ENCODE measurements around the gene RGS12. TPM values are rescaled to one million over a fixed set of nuclear protein-coding genes. Genes with fewer than 3 reads are reported as not detected.
A peak's percentile ranks its signal among the peaks of the same experiment; 100 is the strongest.

The RGS12 gene
- total RNA-seq, 1 experiment from 2014 or later = 16.9 TPM

DNA sequence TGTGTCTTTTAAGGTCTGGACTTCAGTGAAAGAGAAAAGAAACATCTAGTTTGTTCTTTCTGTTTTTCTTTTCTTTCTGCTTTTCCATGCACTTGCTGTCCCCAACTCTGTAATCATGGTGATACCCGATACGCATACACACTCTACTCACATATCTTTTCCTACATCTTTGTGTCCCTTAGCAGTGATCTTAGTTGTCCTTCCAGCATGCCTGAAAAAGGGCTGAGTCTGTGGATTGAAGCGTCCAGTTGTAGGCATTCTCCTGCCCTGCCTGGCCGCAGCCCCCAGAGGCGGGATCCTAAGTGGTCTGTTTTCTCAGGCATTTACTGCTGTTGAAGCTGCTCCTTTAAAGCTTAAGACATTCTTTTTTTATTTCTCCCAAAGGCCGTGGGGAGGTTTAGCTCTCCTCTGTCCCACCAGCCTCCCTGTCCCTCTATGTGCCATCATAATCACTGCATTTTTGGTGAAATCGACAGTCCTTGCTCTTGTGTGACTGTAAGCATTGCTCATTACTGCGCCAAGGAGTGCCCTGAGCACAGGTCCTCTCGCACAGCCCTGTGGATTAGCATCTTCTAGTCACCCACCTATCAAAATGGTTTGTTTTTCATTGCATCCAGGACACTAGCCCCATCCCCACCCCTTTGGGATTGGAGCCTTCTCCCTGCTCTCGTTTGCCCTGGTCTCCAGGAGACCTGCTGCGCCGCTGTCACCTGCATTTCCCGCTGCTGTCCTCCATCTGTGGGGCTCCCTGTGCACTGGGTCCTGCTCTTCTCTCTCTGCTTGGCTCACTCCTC, 4.4 kb downstream of the RGS12 start:
- H3K36me3 Mint-ChIP-seq (ENCODE audit: insufficient read depth in 1 of 3, low read depth in 3 of 3) = no peaks in the 10 kb centered on the region; a peak in 1 of 7 replicates

More for the DNA sequence above, 4.4 kb downstream of the RGS12 start:
- no peak overlapping the region for H2BK120ac ChIP-seq (ENCODE audit: low read depth, low read length, poor library complexity, severe bottlenecking)
- no peaks in the 10 kb centered on the region for H3K79me2 ChIP-seq (ENCODE audit: insufficient read depth, low read length)
- H3K23ac ChIP-seq (ENCODE audit: insufficient read length, low read depth, low read length) = no peak overlapping the region
- peaks cover 2% of the 10 kb centered on the region; the same call in 1 of the 2 replicates for H3K27me3 Mint-ChIP-seq (ENCODE audit: low read depth)
- H2BK15ac ChIP-seq (ENCODE audit: low read depth, low read length) = no peak overlapping the region
- H3K79me1 ChIP-seq (ENCODE audit: insufficient read depth, low read depth, low read length, poor library complexity, severe bottlenecking) = no peaks in the 10 kb centered on the region
- H3K4me1 Mint-ChIP-seq = peaks cover 34 to 50% of the 10 kb centered on the region in 2 experiments
- no peak overlapping the region for H2BK12ac ChIP-seq (ENCODE audit: insufficient read length, low read depth, low read length)
- H3K9ac ChIP-seq (ENCODE audit: extremely low read depth, insufficient read length, low read length) = no peak overlapping the region
- H4K5ac ChIP-seq (ENCODE audit: insufficient read length, low read depth, low read length) = no peak overlapping the region
- no peak overlapping the region for H3K56ac ChIP-seq (ENCODE audit: insufficient read length, low read depth, low read length)
- H3K23me2 ChIP-seq (ENCODE audit: insufficient read length, low read depth, low read length, poor library complexity, severe bottlenecking) = peaks cover 6% of the 10 kb centered on the region
- H4K8ac ChIP-seq (replicated peaks; ENCODE audit: insufficient read length, low read depth, low read length) = no peak overlapping the region
- peaks cover 3% of the 10 kb centered on the region for H4K20me1 ChIP-seq (ENCODE audit: control insufficient read depth, insufficient read depth, insufficient read length)
- H3K9me3 ChIP-seq (ENCODE audit: control insufficient read depth, low read depth, low read length) = no peaks in the 10 kb centered on the region
- H2AK5ac ChIP-seq (ENCODE audit: insufficient read length, low read length) = no peak overlapping the region
- H3K4me1 ChIP-seq (ENCODE audit: insufficient read depth, low read length) = no peaks in the 10 kb centered on the region
- H2AFZ ChIP-seq (ENCODE audit: low read length) = no peak overlapping the region
- no peak overlapping the region for H3T11ph ChIP-seq (ENCODE audit: low read length)
- H4K91ac ChIP-seq (ENCODE audit: insufficient read length, low read depth, low read length) = no peak overlapping the region
- no peaks in the 10 kb centered on the region for H3K9me3 Mint-ChIP-seq
- peak overlapping the region in 1 of 3 experiments; percentile 12; a peak in 2 of 7 replicates for H3K27ac Mint-ChIP-seq
- H3K27me3 ChIP-seq (ENCODE audit: insufficient read depth, low read length) = no peaks in the 10 kb centered on the region
- no CpG with 5 or more reads among the region's 13 CpGs for WGBS (ENCODE audit: extremely low coverage, insufficient read length, low lambda C conversion rate)
- no peak for TF ChIP-seq CTCF (conservative IDR thresholded peaks at IDR 0.05)
- no peak overlapping the region for H3K27ac ChIP-seq (ENCODE audit: insufficient read length, low read depth, low read length)
- no peak overlapping the region for H3K18ac ChIP-seq (ENCODE audit: insufficient read length, low read depth, low read length)
- no peak overlapping the region for H2BK20ac ChIP-seq (ENCODE audit: low read depth, low read length, poor library complexity, severe bottlenecking)
- DNase-seq = peak; percentile 27
- H2BK5ac ChIP-seq (ENCODE audit: insufficient read length, low read length) = no peak overlapping the region
- H3K14ac ChIP-seq (ENCODE audit: insufficient read depth, low read length) = no peak overlapping the region
- H3K4ac ChIP-seq (ENCODE audit: low read depth, low read length) = no peak overlapping the region
- H3K4me2 ChIP-seq (ENCODE audit: insufficient read depth, insufficient read length, low read length) = no peak overlapping the region
- H3K4me3 Mint-ChIP-seq = no peak overlapping the region

Measured in H9 (cell line).